HG03565 (cell line): ENCODE measurements around the gene JKAMP.

Experiments used
- ATAC-seq: cut with Tn5 transposase; IDR thresholded peaks from one replicate; pipeline ENCODE4 v1.9.1; 2021; ENCODE audit warnings: mild to moderate bottlenecking, moderate library complexity; ENCODE audit not compliant: unreplicated experiment

The JKAMP gene

GRCh38 chr14:59537476-59537875, 53.2 kb downstream of the JKAMP start:
- no peak for ATAC-seq

- ATAC-seq, result no peak
These were observed 54.6 kb downstream of the JKAMP start for GRCh38 chr14:59538936-59539335.

GRCh38 chr14:59540852-59541251, 56.5 kb downstream of the JKAMP start:
- no peak for ATAC-seq

GRCh38 chr14:59541731-59542130, 57.4 kb downstream of the JKAMP start:
- no peak for ATAC-seq

- no peak for ATAC-seq
These were observed 59.6 kb downstream of the JKAMP start for GRCh38 chr14:59543873-59544272.

- ATAC-seq, result no peak
These were observed 63.0 kb downstream of the JKAMP start for GRCh38 chr14:59547310-59547709.
